Mucosa of descending colon (tissue), 3 donors: ENCODE results near the gene POLR2H. TPM values are rescaled to one million over a fixed set of nuclear protein-coding genes. Genes with fewer than 3 reads are reported as not detected.

Source experiments
- ATAC-seq: fragments of 200-7000 bp; cut with Tn5 transposase; one replicate; pipeline ENCODE4 v1.9.1; 2020; ENCODE audit warnings: mild to moderate bottlenecking, moderate library complexity
- DNase-seq, 3 donors: peaks; one replicate each; pipeline ENCODE4 v3.0.0-alpha.2; 2020
- H3K36me3 ChIP-seq: fragments of 200-600 bp; one replicate; pipeline ENCODE4 v1.8.0; 2021; ENCODE audit warnings: low read depth, mild to moderate bottlenecking
- H3K4me1 ChIP-seq: fragments of 200-600 bp; one replicate; pipeline ENCODE4 v1.8.0; 2021; ENCODE audit warnings: low read depth, mild to moderate bottlenecking
- H3K4me3 ChIP-seq: fragments of 200-600 bp; one replicate; pipeline ENCODE4 v1.8.0; 2021; ENCODE audit warnings: mild to moderate bottlenecking
- H3K9me3 ChIP-seq: fragments of 200-600 bp; one replicate; pipeline ENCODE4 v1.8.0; 2021; ENCODE audit warnings: mild to moderate bottlenecking
- intact Hi-C, 2 donors: fragments of 100-400 bp; cut with DNase I in 1 of 2; cut with micrococcal nuclease in 1 of 2; formaldehyde crosslinking; loops; one replicate each; pipeline versions ENCODE4 v1.11.0 to v1.11.1; 2022; cut with DNase I, micrococcal nuclease
- total RNA-seq, 3 donors: library from RNA; stranded (reverse); fragmentation: NEBNext Ultra II Directional in 2 of 3; extraction: Animal tissue kit (Norgen Biotek cat#: 25700) in 2 of 3; gene quantifications; one replicate each; pipeline versions ENCODE4 v1.2.1 to v1.2.4, GENCODE V29; 2021 to 2023
- TF ChIP-seq, protein P1 (sequence below): fragments of 200-600 bp; IDR thresholded peaks from one replicate; pipeline ENCODE4 v1.8.0; 2022; ENCODE audit warnings: antibody characterized with exemption, mild to moderate bottlenecking
- donor health status: DM: no; HTN: no; CAD: no; lungs with moderate emphysema.
- donor health status: DM: no; HTN: no; CAD: no.
- donor health status: DM: no; HTN: yes; CAD: no.

Gene POLR2H
- total RNA-seq, 3 donors from 2014 or later: 87.8 to 126 (median 90.1) TPM

DNA sequence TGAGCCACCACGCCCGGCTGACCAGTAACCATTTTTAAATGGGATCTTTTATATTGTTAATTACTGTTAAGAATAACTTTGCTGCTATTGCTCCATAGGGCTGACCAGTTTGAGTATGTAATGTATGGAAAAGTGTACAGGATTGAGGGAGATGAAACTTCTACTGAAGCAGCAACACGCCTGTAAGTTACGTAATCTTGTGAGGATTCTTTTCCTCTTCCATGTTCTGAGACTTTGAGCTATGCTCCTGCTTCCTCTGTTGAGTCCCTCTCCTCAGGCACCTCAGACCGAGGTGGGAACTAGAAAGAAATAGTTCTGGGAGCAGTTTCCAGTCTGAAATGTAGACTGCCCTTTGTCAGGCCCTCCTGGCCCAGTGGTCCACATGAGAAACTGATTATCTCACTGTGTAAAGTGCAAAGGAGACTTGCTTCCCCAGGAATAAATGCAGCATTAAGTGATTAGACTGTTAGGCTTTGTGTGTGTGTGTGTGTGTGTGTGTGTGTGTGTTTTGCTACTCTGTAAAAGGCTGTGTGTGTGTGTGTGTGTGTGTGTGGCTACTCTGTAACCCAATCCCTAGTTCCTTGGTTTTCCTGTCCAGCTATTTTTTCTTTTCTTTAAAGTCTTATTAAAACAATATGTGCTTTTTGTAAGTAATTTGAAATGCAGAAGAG, 5.2 kb downstream of the POLR2H start:
- DNase-seq (no peak), ATAC-seq (no peak)
- Histone ChIP-seq H3K4me3 (no peak overlapping the region), H3K36me3 (no peaks in the 10 kb centered on the region), H3K9me3 (no peaks in the 10 kb centered on the region), H3K4me1 (peaks cover 11% of the 10 kb centered on the region)
- TF ChIP-seq, protein P1, sequence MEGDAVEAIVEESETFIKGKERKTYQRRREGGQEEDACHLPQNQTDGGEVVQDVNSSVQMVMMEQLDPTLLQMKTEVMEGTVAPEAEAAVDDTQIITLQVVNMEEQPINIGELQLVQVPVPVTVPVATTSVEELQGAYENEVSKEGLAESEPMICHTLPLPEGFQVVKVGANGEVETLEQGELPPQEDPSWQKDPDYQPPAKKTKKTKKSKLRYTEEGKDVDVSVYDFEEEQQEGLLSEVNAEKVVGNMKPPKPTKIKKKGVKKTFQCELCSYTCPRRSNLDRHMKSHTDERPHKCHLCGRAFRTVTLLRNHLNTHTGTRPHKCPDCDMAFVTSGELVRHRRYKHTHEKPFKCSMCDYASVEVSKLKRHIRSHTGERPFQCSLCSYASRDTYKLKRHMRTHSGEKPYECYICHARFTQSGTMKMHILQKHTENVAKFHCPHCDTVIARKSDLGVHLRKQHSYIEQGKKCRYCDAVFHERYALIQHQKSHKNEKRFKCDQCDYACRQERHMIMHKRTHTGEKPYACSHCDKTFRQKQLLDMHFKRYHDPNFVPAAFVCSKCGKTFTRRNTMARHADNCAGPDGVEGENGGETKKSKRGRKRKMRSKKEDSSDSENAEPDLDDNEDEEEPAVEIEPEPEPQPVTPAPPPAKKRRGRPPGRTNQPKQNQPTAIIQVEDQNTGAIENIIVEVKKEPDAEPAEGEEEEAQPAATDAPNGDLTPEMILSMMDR: no peak
- intact Hi-C loops: no loop called here

DNA sequence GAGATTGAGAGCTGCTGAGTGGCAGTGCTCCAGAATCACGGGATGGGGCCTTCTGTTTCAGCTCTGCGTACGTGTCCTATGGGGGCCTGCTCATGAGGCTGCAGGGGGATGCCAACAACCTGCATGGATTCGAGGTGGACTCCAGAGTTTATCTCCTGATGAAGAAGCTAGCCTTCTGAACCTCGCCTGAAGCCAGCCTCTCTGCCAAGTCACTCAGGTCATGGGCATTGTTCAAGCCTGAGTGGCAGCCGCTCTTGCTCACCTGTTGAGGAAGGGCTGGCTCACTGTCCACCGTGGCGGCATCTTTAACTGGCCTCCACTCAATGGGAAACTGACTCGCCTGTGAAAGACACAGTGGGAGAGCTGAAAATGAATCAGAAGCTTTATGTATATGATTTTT, 6.6 kb downstream of the POLR2H start:
- intact Hi-C loops: no loop called here
- Histone ChIP-seq H3K9me3 (no peaks in the 10 kb centered on the region), H3K36me3 (no peaks in the 10 kb centered on the region), H3K4me3 (no peak overlapping the region), H3K4me1 (peaks cover 11% of the 10 kb centered on the region)
- ATAC-seq: no peak
- TF ChIP-seq, protein P1: no peak
- DNase-seq: no peak

DNA sequence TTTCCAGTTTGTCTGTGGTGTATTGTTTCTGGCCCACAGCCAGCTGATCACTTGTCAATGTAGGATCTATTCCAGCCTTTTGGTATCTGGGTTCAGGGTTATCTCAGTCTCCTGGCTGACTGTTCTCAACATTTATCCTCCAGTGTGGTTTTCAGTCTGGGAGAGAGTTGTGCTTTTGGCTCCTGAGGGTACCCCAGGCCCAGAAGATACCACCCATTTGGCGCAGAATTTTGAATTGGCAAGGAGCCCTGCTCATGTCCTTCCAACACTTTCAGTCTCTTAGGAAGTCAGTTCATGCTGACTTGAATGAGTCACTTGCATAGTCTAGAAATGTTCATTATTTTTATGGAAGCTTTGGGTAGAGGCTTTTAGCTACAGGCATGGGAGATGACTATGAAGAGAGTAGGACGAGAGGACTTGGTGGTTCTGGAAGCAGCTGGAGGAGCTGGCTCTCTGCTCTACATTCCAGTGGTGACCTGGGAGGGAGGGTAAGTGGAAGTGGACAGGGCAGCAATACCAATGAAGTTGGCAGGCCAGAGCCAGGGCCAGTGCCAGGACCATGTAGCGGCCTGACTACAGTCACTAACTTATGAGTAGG, 7.2 kb downstream of the POLR2H start:
- no peak for DNase-seq
- Histone ChIP-seq H3K4me3 (no peak overlapping the region), H3K4me1 (peaks cover 8% of the 10 kb centered on the region), H3K9me3 (no peaks in the 10 kb centered on the region), H3K36me3 (no peaks in the 10 kb centered on the region)
- ATAC-seq: no peak
- TF ChIP-seq, protein P1: no peak
- intact Hi-C loops: no loop called here

DNA sequence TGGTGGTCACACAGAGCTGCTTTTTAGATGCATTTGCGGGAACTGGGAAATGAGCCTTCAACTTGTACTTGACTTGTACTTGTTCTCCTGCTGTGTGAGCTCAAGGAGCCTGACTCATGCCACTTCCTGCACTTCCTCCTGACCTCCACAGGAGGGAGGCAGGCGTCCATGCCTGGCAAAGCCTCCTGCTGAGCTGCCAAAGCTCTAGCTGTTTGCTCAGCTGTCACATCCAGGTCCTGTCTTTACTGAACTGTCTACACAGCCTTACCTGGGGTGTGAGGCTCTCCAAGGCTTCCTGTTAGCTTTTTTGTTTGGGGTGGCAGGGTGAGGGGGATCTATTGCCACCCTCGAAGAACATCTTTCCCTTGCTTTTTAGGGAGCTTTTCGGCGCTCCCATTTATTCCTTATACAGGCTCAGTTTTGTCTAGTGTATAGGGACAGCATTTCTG, 10.1 kb downstream of the POLR2H start:
- H3K4me1 ChIP-seq: no peaks in the 10 kb centered on the region
- TF ChIP-seq, protein P1: peak; percentile 89
- no peak overlapping the region for H3K4me3 ChIP-seq
- peak; percentile 96 for ATAC-seq
- intact Hi-C loops: loop anchor here in 1 of 2 donors (5.0 kb wide), 1 partner anchor 171 kb away; no protein-coding TSS in a partner anchor
- peak; percentile 75 to 81 (median 79) for DNase-seq
- no peaks in the 10 kb centered on the region for H3K9me3 ChIP-seq
- H3K36me3 ChIP-seq: no peaks in the 10 kb centered on the region

DNA sequence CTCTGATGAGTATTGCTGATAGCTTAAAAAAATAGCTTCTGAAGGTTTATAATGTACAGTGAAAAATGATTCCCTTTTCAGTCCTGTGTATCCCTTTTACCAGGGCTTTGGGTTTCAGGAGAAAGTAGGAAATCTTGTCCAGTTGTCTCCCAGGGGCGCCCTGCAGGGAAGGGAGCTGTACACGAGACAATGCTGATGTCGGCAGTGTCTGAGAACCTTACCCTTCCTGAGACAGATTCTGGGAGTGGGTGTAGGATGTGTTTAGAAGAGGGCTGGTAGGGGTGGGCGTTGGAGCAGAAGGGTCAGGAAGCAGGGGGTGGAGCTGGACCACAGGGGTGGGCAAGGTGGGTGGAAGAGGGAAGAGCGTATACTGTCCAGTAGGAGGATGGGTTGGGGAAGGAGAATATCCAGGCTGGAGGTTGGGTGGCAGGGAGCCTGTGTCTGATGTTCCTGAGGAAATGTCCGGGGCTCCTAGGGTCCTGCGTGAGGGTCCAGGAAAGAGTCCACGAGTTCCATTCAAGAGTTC, 10.8 kb downstream of the POLR2H start:
- DNase-seq: peak in 1 of 3 donors; percentile 29
- Histone ChIP-seq H3K9me3 (no peaks in the 10 kb centered on the region), H3K36me3 (no peaks in the 10 kb centered on the region), H3K4me1 (no peaks in the 10 kb centered on the region), H3K4me3 (no peak overlapping the region)
- ATAC-seq: no peak
- intact Hi-C loops: loop anchor here in 1 of 2 donors (5.0 kb wide), 1 partner anchor 170 kb away; no protein-coding TSS in a partner anchor
- TF ChIP-seq, protein P1: no peak
